ENCODE measurements around the gene SEC24A. TPM values are rescaled to one million over a fixed set of nuclear protein-coding genes. Genes with fewer than 3 reads are reported as not detected.
"Not testable (repeated sequence)": the region's sequence is repeated elsewhere in the genome, so short reads cannot be mapped to it uniquely, and the experiment has no call there.

The SEC24A gene
- total RNA-seq, 1 experiment from 2014 or later = 16.2 TPM

DNA sequence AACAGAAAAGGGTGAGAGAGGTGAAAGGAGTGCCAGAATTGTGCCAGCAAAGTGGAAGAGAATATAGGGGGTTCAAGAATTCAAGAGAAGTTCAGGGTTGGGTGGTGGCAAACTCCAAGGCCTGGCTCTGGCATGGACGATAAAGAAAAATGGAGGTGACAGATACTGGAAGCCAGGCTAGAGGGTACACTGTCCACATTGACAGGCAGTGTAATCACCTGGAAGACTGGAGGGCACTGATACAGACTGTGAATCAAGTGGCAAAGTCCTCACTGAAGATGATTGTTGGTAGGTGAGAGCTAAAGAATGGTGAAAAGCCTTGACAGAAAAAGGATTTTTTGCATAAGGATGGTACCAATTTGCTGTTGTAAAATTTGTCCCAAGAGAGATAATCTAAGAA lies 23.0 kb upstream of the SEC24A start:
- Histone ChIP-seq H3K27ac (no peak overlapping the region), H3K79me2 (ENCODE audit: low read depth) (peaks cover 32% of the 10 kb centered on the region), H2AFZ (no peak overlapping the region), H3K4me3 (no peak overlapping the region), H3K27me3 (ENCODE audit: insufficient read depth, low read depth) (no peaks in the 10 kb centered on the region), H3K9me3 (ENCODE audit: insufficient read depth, low read depth) (no peaks in the 10 kb centered on the region), H3F3A (ENCODE audit: insufficient read depth, low read depth) (peaks cover 19% of the 10 kb centered on the region; the same call in 1 of the 2 replicates), H3K9me2 (ENCODE audit: insufficient read depth) (no peaks in the 10 kb centered on the region), H3K36me3 (ENCODE audit: low read depth) (0 out of 2 replicates have a peak, but pooled peaks cover 6% of the 10 kb centered on the region), H3K4me1 (replicated peaks; ENCODE audit: insufficient read depth) (peaks cover 10% of the 10 kb centered on the region), H3K4me2 (no peak overlapping the region), H4K20me1 (ENCODE audit: insufficient read depth) (peaks cover 3% of the 10 kb centered on the region; the same call in 1 of the 2 replicates)
- ChIA-PET CTCF (no interaction called here), POLR2A (ENCODE audit: unreplicated experiment) (no interaction called here)
- BruUV-seq (replicated peaks) = no TSS peak
- intact Hi-C loops (cut with micrococcal nuclease; ENCODE audit: unreplicated experiment) = no loop called here
- TF ChIP-seq, protein P1, sequence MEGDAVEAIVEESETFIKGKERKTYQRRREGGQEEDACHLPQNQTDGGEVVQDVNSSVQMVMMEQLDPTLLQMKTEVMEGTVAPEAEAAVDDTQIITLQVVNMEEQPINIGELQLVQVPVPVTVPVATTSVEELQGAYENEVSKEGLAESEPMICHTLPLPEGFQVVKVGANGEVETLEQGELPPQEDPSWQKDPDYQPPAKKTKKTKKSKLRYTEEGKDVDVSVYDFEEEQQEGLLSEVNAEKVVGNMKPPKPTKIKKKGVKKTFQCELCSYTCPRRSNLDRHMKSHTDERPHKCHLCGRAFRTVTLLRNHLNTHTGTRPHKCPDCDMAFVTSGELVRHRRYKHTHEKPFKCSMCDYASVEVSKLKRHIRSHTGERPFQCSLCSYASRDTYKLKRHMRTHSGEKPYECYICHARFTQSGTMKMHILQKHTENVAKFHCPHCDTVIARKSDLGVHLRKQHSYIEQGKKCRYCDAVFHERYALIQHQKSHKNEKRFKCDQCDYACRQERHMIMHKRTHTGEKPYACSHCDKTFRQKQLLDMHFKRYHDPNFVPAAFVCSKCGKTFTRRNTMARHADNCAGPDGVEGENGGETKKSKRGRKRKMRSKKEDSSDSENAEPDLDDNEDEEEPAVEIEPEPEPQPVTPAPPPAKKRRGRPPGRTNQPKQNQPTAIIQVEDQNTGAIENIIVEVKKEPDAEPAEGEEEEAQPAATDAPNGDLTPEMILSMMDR (conservative IDR thresholded peaks at IDR 0.05) = no peak
- no peak for TF ChIP-seq EZH2 (IDR thresholded peaks at IDR 0.05; ENCODE audit: low read depth)
- no peak for DNase-seq

DNA sequence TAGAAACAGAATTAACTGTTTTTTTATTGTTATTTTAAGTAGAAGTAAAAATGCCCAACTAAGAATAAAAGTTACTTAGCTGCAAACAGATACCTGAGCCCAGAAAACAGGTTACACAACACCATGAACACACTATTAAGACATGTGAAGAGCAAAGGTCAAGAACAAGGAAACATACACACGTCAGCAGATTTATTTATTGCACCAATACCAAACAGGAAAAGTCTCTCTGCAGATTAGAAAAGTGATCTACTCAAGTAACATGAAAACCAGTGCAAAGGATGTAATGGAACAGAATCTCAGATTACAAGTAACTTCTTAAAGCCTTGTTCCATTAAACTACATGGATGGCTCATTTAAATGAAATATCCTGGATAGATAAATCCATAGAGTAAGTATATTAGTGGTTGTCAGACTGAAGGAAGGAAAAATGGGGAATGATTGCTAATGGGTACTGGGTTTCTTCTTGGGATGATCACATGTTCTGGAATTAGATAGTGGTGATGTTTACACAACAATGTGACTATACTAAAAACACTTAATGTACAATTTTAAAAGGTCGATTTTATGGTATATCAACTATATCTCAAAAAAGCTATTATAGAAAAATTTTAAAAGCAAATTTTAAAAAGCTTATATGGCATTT lies 22.1 kb upstream of the SEC24A start:
- CTCF ChIA-PET = no interaction called here
- no TSS peak for BruUV-seq (replicated peaks)
- peaks cover 16% of the 10 kb centered on the region for H3K4me1 ChIP-seq (replicated peaks; ENCODE audit: insufficient read depth)
- H3K27ac ChIP-seq = peak overlapping the region; percentile 57
- peaks cover 3% of the 10 kb centered on the region; the same call in 1 of the 2 replicates for H4K20me1 ChIP-seq (ENCODE audit: insufficient read depth)
- no peaks in the 10 kb centered on the region for H3K9me2 ChIP-seq (ENCODE audit: insufficient read depth)
- H3K27me3 ChIP-seq (ENCODE audit: insufficient read depth, low read depth) = no peaks in the 10 kb centered on the region
- peaks cover 40% of the 10 kb centered on the region for H3K79me2 ChIP-seq (ENCODE audit: low read depth)
- 0 out of 2 replicates have a peak, but pooled peaks cover 4% of the 10 kb centered on the region for H3K36me3 ChIP-seq (ENCODE audit: low read depth)
- peak overlapping the region; percentile 32 for H3K4me2 ChIP-seq
- POLR2A ChIA-PET (ENCODE audit: unreplicated experiment) = interaction anchor here (0.6 kb wide), 1 partner anchor 105 kb away, joined by 10 read pairs; no protein-coding TSS in a partner anchor
- peaks cover 19% of the 10 kb centered on the region; the same call in 1 of the 2 replicates for H3F3A ChIP-seq (ENCODE audit: insufficient read depth, low read depth)
- no peak for TF ChIP-seq EZH2 (IDR thresholded peaks at IDR 0.05; ENCODE audit: low read depth)
- TF ChIP-seq, protein P1 (conservative IDR thresholded peaks at IDR 0.05) = no peak
- DNase-seq = peak in 1 of 2 experiments; percentile 85
- H3K4me3 ChIP-seq = no peak overlapping the region
- intact Hi-C loops (cut with micrococcal nuclease; ENCODE audit: unreplicated experiment) = no loop called here
- H3K9me3 ChIP-seq (ENCODE audit: insufficient read depth, low read depth) = no peaks in the 10 kb centered on the region
- H2AFZ ChIP-seq = no peak overlapping the region

DNA sequence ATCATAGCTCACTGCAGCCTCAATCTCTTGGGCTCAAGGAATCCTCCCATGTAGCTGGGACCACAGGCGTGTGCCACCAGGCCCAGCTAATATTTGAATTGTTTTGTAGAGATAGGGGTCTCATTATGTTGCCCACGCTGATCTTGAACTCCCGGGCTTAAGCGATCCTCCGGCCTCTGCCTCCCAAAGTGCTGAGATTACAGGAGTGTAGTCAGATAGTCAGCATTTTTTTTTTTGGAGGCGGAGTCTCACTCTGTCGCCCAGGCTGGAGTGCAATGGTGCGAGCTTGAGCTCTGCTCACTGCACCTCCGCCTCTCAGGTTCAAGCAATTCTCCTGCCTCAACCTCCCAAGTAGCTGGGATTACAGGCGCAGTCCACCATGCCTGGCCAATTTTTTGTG lies 14.4 kb upstream of the SEC24A start:
- H2AFZ ChIP-seq = no peak overlapping the region
- CTCF ChIA-PET = no interaction called here
- peaks cover 41% of the 10 kb centered on the region for H3F3A ChIP-seq (ENCODE audit: insufficient read depth, low read depth)
- no peak for DNase-seq
- intact Hi-C loops (cut with micrococcal nuclease; ENCODE audit: unreplicated experiment) = loop anchor here (5.0 kb wide), 1 partner anchor 42 kb away; no protein-coding TSS in a partner anchor
- no peak overlapping the region for H3K4me3 ChIP-seq
- H4K20me1 ChIP-seq (ENCODE audit: insufficient read depth) = no peaks in the 10 kb centered on the region
- no peak overlapping the region for H3K27ac ChIP-seq
- H3K9me3 ChIP-seq (ENCODE audit: insufficient read depth, low read depth) = no peaks in the 10 kb centered on the region
- TF ChIP-seq, protein P1 (conservative IDR thresholded peaks at IDR 0.05) = no peak
- TF ChIP-seq EZH2 (IDR thresholded peaks at IDR 0.05; ENCODE audit: low read depth) = no peak
- H3K36me3 ChIP-seq (ENCODE audit: low read depth) = no peaks in the 10 kb centered on the region
- no peaks in the 10 kb centered on the region for H3K27me3 ChIP-seq (ENCODE audit: insufficient read depth, low read depth)
- BruUV-seq (replicated peaks) = no TSS peak
- POLR2A ChIA-PET (ENCODE audit: unreplicated experiment) = interaction anchor here (0.7 kb wide), 1 partner anchor 290 kb away, joined by 3 read pairs; no protein-coding TSS in a partner anchor
- no peak overlapping the region for H3K4me2 ChIP-seq
- peaks cover 31% of the 10 kb centered on the region for H3K79me2 ChIP-seq (ENCODE audit: low read depth)
- no peaks in the 10 kb centered on the region for H3K9me2 ChIP-seq (ENCODE audit: insufficient read depth)
- peaks cover 26% of the 10 kb centered on the region for H3K4me1 ChIP-seq (replicated peaks; ENCODE audit: insufficient read depth)

DNA sequence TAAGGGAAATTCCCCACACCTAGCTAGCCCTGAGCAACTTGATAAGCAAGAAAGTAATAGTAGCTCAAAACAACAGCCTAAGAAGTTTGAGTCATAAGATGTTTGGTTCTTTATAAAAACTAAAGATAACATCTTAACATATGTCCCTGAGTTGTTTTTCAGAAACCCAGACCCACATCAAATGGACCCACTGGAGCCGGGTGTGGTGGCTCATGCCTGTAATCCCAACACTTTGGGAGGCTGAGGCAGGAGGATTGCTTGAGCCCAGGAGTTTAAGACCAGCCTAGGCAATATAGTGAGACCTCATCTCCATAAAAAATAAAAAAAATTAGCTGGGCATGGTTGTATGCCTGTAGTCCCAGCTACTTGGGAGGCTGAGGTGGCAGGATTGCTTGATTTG lies 13.2 kb upstream of the SEC24A start:
- H4K20me1 ChIP-seq (ENCODE audit: insufficient read depth); CTCF ChIA-PET; BruUV-seq (replicated peaks); DNase-seq; H2AFZ ChIP-seq; H3K9me3 ChIP-seq (ENCODE audit: insufficient read depth, low read depth); H3K36me3 ChIP-seq (ENCODE audit: low read depth); H3K4me2 ChIP-seq; POLR2A ChIA-PET (ENCODE audit: unreplicated experiment); H3K4me3 ChIP-seq; H3K27me3 ChIP-seq (ENCODE audit: insufficient read depth, low read depth); H3K27ac ChIP-seq; intact Hi-C loops (cut with micrococcal nuclease; ENCODE audit: unreplicated experiment); H3K9me2 ChIP-seq (ENCODE audit: insufficient read depth): not testable (repeated sequence)
- H3K79me2 ChIP-seq (ENCODE audit: low read depth) = peaks cover 21% of the 10 kb centered on the region
- H3K4me1 ChIP-seq (replicated peaks; ENCODE audit: insufficient read depth) = peaks cover 26% of the 10 kb centered on the region
- peaks cover 46% of the 10 kb centered on the region for H3F3A ChIP-seq (ENCODE audit: insufficient read depth, low read depth)

Measured in PC-9 (cell line).